HG03039 (cell line): Measurements from ENCODE around the gene PNP.
"Not testable (repeated sequence)": the region's sequence is repeated elsewhere in the genome, so short reads cannot be mapped to it uniquely, and the experiment has no call there.

Source experiments
- ATAC-seq: cut with Tn5 transposase; IDR thresholded peaks from one replicate; pipeline ENCODE4 v1.9.1; 2021; ENCODE audit warnings: mild to moderate bottlenecking, moderate library complexity; ENCODE audit not compliant: unreplicated experiment

Gene PNP

GRCh38 chr14:20489093-20489994 lies 20.1 kb downstream of the PNP start:
- ATAC-seq: no peak

- no peak for ATAC-seq
Observed at GRCh38 chr14:20490563-20490962, 21.4 kb downstream of the PNP start.

- no peak for ATAC-seq
Observed at GRCh38 chr14:20492486-20492885, 23.3 kb downstream of the PNP start.

- no peak for ATAC-seq
Observed at GRCh38 chr14:20493634-20494033, 24.4 kb downstream of the PNP start.

- no peak for ATAC-seq
Observed at GRCh38 chr14:20494935-20495766, 25.9 kb downstream of the PNP start.

GRCh38 chr14:20498622-20499021 lies 29.4 kb downstream of the PNP start:
- no peak for ATAC-seq

- no peak for ATAC-seq
Observed at GRCh38 chr14:20499108-20499507, 29.9 kb downstream of the PNP start.

- no peak for ATAC-seq
Observed at GRCh38 chr14:20499881-20500280, 30.7 kb downstream of the PNP start.

GRCh38 chr14:20501346-20501745 lies 32.1 kb downstream of the PNP start:
- no peak for ATAC-seq

GRCh38 chr14:20503898-20504297 lies 34.7 kb downstream of the PNP start:
- ATAC-seq: no peak

- ATAC-seq: not testable (repeated sequence)
Observed at GRCh38 chr14:20506276-20506675, 37.1 kb downstream of the PNP start.

GRCh38 chr14:20506752-20507151 lies 37.5 kb downstream of the PNP start:
- ATAC-seq: not testable (repeated sequence)

GRCh38 chr14:20507537-20507936 lies 38.3 kb downstream of the PNP start:
- not testable (repeated sequence) for ATAC-seq

GRCh38 chr14:20508367-20508766 lies 39.2 kb downstream of the PNP start:
- no peak for ATAC-seq

GRCh38 chr14:20512177-20512905 lies 43.1 kb downstream of the PNP start:
- no peak for ATAC-seq

- no peak for ATAC-seq
Observed at GRCh38 chr14:20515846-20516245, 46.6 kb downstream of the PNP start.

GRCh38 chr14:20516921-20517320 lies 47.7 kb downstream of the PNP start:
- ATAC-seq: no peak

- no peak for ATAC-seq
Observed at GRCh38 chr14:20522332-20522731, 53.1 kb downstream of the PNP start.

- ATAC-seq: no peak
Observed at GRCh38 chr14:20524027-20524426, 54.8 kb downstream of the PNP start.
